Caco-2 (cell line): ENCODE results near the gene ASAP2. TPM values are rescaled to one million over a fixed set of nuclear protein-coding genes. Genes with fewer than 3 reads are reported as not detected.

Experiments used
- BruUV-seq: library from RNA; stranded (reverse); fragments of 400-500 nt; replicated peaks from 2 replicates; lab custom pipeline; 2021; lab: Mats Ljungman, UMichigan
- CTCF ChIA-PET: fragments of 300-600 bp; sonication (Branson Sonifier 250); formaldehyde crosslinking; loops from one replicate; lab custom pipeline; 2022; ENCODE audit warnings: antibody characterized with exemption; lab: Charles Lee
- POLR2A ChIA-PET: fragments of 300-600 bp; sonication (Branson Sonifier 250); formaldehyde crosslinking; loops from one replicate; lab custom pipeline; 2022; ENCODE audit warnings: antibody characterized with exemption; lab: Charles Lee
- DNase-seq, 2 experiments: peaks; one replicate each; pipeline versions ENCODE4 v3.0.0 to v3.0.0-alpha.2; 2020 to 2022
- H3K27me3 ChIP-seq: replicated peaks from 2 replicates; pipeline ENCODE4 v1.6.0; 2011; ENCODE audit warnings: low read length; ENCODE audit not compliant: control insufficient read depth, insufficient read depth
- H3K36me3 ChIP-seq: 2 replicates; pipeline ENCODE4 v1.5.1; 2011; ENCODE audit warnings: low read length; ENCODE audit not compliant: control insufficient read depth, insufficient read depth
- H3K4me1 ChIP-seq: fragments of 250-450 bp; sonication (Bioruptor Pico); 2 replicates; pipeline ENCODE4 v1.5.1; 2020; ENCODE audit warnings: mild to moderate bottlenecking
- H3K4me3 ChIP-seq: 2 replicates; pipeline ENCODE4 v1.5.1; 2011; ENCODE audit warnings: low read depth, mild to moderate bottlenecking, control low read depth, low read length
- H3K9me3 ChIP-seq: fragments of 250-450 bp; sonication (Bioruptor Pico); 2 replicates; pipeline ENCODE4 v1.5.1; 2020; ENCODE audit warnings: mild to moderate bottlenecking, moderate library complexity
- H3K27ac Mint-ChIP-seq: one replicate; pipeline ENCODE4 v1.8.0; 2022; ENCODE audit warnings: mixed read lengths; ENCODE audit not compliant: unreplicated experiment
- H3K27me3 Mint-ChIP-seq: one replicate; pipeline ENCODE4 v1.8.0; 2022; ENCODE audit warnings: mixed read lengths; ENCODE audit not compliant: insufficient read depth, unreplicated experiment
- H3K36me3 Mint-ChIP-seq: one replicate; pipeline ENCODE4 v1.8.0; 2022; ENCODE audit warnings: mild to moderate bottlenecking, mixed read lengths; ENCODE audit not compliant: insufficient read depth, unreplicated experiment
- H3K4me1 Mint-ChIP-seq: one replicate; pipeline ENCODE4 v1.8.0; 2022; ENCODE audit warnings: low read depth, mixed read lengths; ENCODE audit not compliant: unreplicated experiment
- H3K4me3 Mint-ChIP-seq: one replicate; pipeline ENCODE4 v1.8.0; 2022; ENCODE audit warnings: mild to moderate bottlenecking, moderate library complexity, mixed read lengths; ENCODE audit not compliant: unreplicated experiment
- H3K9me3 Mint-ChIP-seq: one replicate; pipeline ENCODE4 v1.8.0; 2022; ENCODE audit warnings: mixed read lengths; ENCODE audit not compliant: unreplicated experiment
- CTCF ChIP-seq, 2 experiments: fragments of 200-600 bp in 1 of 2; IDR thresholded peaks; 1 replicate in 1 of 2; 2 replicates in 1 of 2; pipeline versions ENCODE4 v1.5.1 to v1.8.0; 2011 to 2022; ENCODE audit warnings: antibody characterized with exemption in 1 of 2, control low read depth in 1 of 2, inconsistent platforms in 1 of 2, low read depth in 1 of 2, low read length in 1 of 2, mild to moderate bottlenecking in 1 of 2, moderate library complexity in 1 of 2; ENCODE audit not compliant: insufficient read depth in 1 of 2, severe bottlenecking in 1 of 2, unreplicated experiment in 1 of 2
- intact Hi-C: fragments of 100-400 bp; cut with micrococcal nuclease; formaldehyde crosslinking; loops from one replicate; pipeline ENCODE4 v1.10.0; 2022; ENCODE audit not compliant: unreplicated experiment
- total RNA-seq: library from RNA; stranded (reverse); gene quantifications from 2 replicates; pipeline ENCODE4 v1.2.3, GENCODE V29; 2022

The ASAP2 gene
- total RNA-seq, 1 experiment from 2014 or later: 25.6 TPM

GRCh38 chr2:9167718-9168657 lies 38.6 kb upstream of the ASAP2 start:
- Histone ChIP-seq H3K4me3 (no peak overlapping the region), H3K36me3 (no peaks in the 10 kb centered on the region), H3K27me3 (no peaks in the 10 kb centered on the region), H3K4me1 (peaks cover 55% of the 10 kb centered on the region), H3K9me3 (no peaks in the 10 kb centered on the region)
- CTCF ChIA-PET: interaction anchor here (1.2 to 2.3 kb wide), 5 partner anchors 10 to 165 kb away, joined by 4 to 10 read pairs (median 6); no protein-coding TSS in a partner anchor
- peak overlapping the region; percentile 35 for H3K4me3 Mint-ChIP-seq
- H3K27ac Mint-ChIP-seq: peak overlapping the region; percentile 75
- BruUV-seq: no TSS peak
- intact Hi-C loops: loop anchor here (1.0 to 2.0 kb wide), 4 partner anchors 10 to 165 kb away; partner anchors contain the start of gene ASAP2
- H3K36me3 Mint-ChIP-seq: peaks cover 7% of the 10 kb centered on the region
- no peaks in the 10 kb centered on the region for H3K9me3 Mint-ChIP-seq
- no peak for TF ChIP-seq CTCF (IDR thresholded peaks at IDR 0.05; ENCODE audit: insufficient read depth in 1 of 2, low read depth in 1 of 2, low read length in 1 of 2, severe bottlenecking in 1 of 2, unreplicated experiment in 1 of 2)
- peak; percentile 86 to 91 for DNase-seq
- peaks cover 59% of the 10 kb centered on the region for H3K4me1 Mint-ChIP-seq
- POLR2A ChIA-PET: interaction anchor here (1.3 kb wide), 1 partner anchor 11 kb away, joined by 3 read pairs; no protein-coding TSS in a partner anchor
- no peaks in the 10 kb centered on the region for H3K27me3 Mint-ChIP-seq

- no peak overlapping the region for H3K27ac Mint-ChIP-seq
- no peaks in the 10 kb centered on the region for H3K27me3 Mint-ChIP-seq
- peaks cover 59% of the 10 kb centered on the region for H3K4me1 Mint-ChIP-seq
- TF ChIP-seq CTCF (IDR thresholded peaks at IDR 0.05; ENCODE audit: insufficient read depth in 1 of 2, low read depth in 1 of 2, low read length in 1 of 2, severe bottlenecking in 1 of 2, unreplicated experiment in 1 of 2): no peak
- peak overlapping the region; percentile 10 for H3K4me3 Mint-ChIP-seq
- peak in 1 of 2 experiments; percentile 18 for DNase-seq
- intact Hi-C loops: loop anchor here (1.0 to 2.0 kb wide), 4 partner anchors 9 to 164 kb away; partner anchors contain the start of gene ASAP2
- H3K4me1 ChIP-seq: peaks cover 55% of the 10 kb centered on the region
- no peaks in the 10 kb centered on the region for H3K36me3 ChIP-seq
- H3K9me3 Mint-ChIP-seq: no peaks in the 10 kb centered on the region
- H3K4me3 ChIP-seq: no peak overlapping the region
- CTCF ChIA-PET: interaction anchor here (1.2 to 1.5 kb wide), 3 partner anchors 9 to 165 kb away, joined by 4 to 9 read pairs (median 5); no protein-coding TSS in a partner anchor
- POLR2A ChIA-PET: no interaction called here
- no TSS peak for BruUV-seq
- H3K36me3 Mint-ChIP-seq: peaks cover 7% of the 10 kb centered on the region
- H3K27me3 ChIP-seq: no peaks in the 10 kb centered on the region
- no peaks in the 10 kb centered on the region for H3K9me3 ChIP-seq
These were observed 37.8 kb upstream of the ASAP2 start for GRCh38 chr2:9168821-9169221.

- Mint-ChIP-seq H3K9me3 (no peaks in the 10 kb centered on the region), H3K4me1 (peaks cover 60% of the 10 kb centered on the region), H3K36me3 (peaks cover 7% of the 10 kb centered on the region), H3K27ac (peak overlapping the region; percentile 55), H3K4me3 (no peak overlapping the region), H3K27me3 (no peaks in the 10 kb centered on the region)
- Histone ChIP-seq H3K4me3 (no peak overlapping the region), H3K4me1 (peaks cover 55% of the 10 kb centered on the region), H3K27me3 (no peaks in the 10 kb centered on the region), H3K9me3 (no peaks in the 10 kb centered on the region), H3K36me3 (no peaks in the 10 kb centered on the region)
- ChIA-PET CTCF (no interaction called here), POLR2A (no interaction called here)
- no TSS peak for BruUV-seq
- intact Hi-C loops: loop anchor here (2.0 kb wide), 1 partner anchor 37 kb away; the partner anchor contains the start of gene ASAP2
- DNase-seq: no peak
- no peak for TF ChIP-seq CTCF (IDR thresholded peaks at IDR 0.05; ENCODE audit: insufficient read depth in 1 of 2, low read depth in 1 of 2, low read length in 1 of 2, severe bottlenecking in 1 of 2, unreplicated experiment in 1 of 2)
These were observed 37.1 kb upstream of the ASAP2 start for GRCh38 chr2:9169349-9170107.
